Nucleus accumbens (tissue), 56 donors: ENCODE measurements around the gene HMGB3.
"Not testable (repeated sequence)": the region's sequence is repeated elsewhere in the genome, so short reads cannot be mapped to it uniquely, and the experiment has no call there.

Experiments
- DNase-seq, 56 donors: peaks; one replicate each; lab custom pipeline; 2025; lab: John Stamatoyannopoulos, UW

Gene HMGB3

DNA sequence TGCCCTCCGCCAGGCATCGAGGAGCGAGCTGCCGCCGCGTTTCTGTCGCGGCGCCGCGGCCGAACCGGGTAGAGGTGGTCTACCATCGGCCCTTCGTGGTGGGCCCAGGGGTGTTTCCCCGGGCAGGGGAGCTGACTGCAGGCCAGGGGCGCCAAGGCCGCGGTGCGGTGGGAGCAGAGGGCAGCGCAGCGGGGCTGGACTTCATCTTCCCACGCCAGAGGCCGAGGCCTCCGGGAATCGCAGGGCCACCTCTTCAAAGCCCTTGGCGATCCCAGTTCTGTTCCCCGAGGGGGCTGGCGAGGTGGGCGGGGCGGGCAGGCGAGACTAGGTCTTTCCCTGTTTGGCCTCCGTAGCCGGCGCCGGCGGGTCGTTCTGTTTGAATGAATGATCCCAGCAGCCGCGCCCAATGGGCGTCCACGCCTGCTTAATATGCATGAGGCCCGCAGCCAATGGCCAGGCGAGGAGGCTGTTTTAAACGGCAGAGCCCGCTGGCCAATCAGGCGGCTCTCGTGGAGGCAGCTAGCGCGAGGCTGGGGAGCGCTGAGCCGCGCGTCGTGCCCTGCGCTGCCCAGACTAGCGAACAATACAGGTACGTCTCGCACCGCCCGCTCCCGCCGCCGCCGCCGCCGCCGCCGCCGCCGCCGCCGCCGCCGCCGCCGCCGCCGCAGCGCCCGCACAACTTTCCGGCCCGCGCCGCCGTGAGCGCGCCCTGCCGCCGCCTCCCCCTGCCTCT, at the start of gene HMGB3:
Gene HMGB3, plus strand, starts transcription at position 548 of the 733 bp plus-strand sequence. CDS start 2,265 bp downstream, outside the sequence.
- DNase-seq, result peak in 54 of 56 donors; percentile 3 to 87 (median 54)

DNA sequence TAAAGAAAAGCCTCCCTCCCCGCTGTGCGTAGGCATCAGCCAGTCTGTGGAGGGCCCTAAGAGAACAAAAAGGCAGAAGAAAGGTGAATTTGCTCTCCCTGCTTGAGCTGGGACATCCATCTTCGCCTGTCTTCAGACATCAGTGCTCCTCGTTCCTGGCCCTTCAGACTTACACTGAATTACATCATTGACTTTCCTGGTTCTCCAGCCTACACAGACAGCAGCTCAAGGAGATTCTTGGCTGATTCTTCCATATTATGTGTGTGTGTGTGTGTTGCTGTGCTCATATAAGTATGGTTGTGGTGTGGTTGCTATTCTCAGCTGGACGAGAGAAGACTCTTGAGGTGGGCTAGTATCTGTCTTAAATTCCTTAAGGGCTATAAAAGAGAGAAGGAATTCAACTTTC, 49.2 kb upstream of the HMGB3 start:
- DNase-seq, result no peak

DNA sequence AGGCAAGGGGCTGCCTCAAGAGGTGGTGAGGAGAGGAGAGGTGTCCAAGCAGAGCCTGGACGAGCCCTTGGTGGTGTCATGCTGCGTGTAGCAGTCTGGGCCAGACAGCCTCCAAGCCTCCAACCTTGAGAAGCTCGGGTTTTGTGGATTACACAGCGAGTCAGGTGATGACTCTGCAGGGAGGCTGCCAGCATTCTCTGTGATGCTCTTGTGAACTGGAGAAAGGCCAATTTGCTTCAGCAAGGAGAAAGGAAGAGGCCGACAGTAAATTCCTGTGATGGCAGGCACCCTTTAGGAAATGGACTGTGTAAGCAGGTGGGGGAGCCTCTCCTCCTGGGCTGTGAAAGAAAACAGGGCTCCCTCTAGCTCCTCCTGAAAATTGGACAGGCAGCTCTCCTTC, 48.7 kb upstream of the HMGB3 start:
- no peak for DNase-seq

DNA sequence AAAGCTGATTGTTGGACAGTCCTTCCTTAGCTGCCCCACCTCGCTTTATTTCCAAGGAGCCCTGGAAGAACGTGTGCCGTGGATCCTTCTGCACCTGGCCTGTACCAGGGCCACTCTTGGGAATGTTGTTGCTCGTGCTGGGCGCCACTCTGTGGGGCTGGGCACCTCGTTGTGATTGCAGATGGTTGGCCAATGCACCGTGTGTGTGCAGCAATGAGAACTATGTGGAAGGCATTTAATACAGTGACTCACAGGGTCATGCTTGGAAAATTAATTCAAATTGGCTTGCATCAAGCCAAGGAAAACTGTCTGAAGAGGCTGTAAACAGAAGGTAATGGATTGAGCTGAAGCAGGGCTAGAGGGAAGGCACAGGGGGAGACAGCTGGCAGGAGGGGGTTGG, 47.7 kb upstream of the HMGB3 start:
- no peak for DNase-seq

DNA sequence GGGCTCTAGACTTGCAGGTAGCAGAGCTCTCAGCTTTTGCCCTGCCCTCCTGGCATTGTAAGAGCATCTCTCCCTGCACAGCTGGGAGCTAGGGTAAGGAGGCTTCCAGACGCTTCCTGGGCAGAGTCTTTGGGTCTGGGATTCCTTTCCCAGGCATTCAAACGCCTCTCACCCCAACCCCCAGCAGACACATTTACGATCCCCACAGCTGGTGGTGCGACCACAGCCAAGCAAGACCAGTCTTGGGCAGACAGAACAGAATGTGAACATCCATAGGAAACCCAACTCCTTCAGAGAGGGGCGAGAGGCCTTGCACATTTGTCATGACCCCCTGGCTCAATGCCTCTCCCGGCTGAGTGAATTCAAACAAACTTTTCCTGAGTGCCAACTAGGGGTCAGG, 46.6 kb upstream of the HMGB3 start:
- DNase-seq, result no peak

DNA sequence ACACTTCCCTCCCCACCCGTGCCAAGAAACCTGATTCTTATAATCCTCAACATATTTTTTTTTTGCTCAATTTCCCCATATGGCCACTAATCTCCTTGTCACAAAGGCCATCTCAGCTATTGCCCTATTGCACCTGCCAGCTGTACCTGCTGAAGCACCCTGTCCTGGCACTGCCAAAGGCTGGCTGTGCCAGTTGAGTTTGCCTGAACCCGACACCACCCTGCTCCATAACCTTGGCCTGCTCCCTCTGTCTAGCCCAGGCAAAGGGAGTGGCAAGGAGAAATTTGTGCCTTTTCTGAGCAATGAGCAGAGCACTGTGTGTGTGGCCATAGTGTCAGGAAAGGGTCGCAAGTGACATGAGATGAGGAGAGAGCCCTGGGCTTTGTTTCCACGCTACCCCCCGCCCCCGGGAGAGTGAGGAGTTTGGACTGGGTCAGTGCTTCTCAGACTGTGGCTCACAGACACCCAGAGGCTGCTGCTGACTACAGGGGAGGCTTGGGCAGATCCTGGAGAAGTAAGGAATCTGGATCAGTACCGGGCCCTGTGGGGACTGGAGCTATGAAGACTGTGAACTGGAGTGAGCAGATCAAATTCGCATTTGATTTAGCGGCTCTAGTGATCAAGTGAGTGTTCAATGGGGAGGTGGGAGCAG, 42.2 kb upstream of the HMGB3 start:
- no peak for DNase-seq

DNA sequence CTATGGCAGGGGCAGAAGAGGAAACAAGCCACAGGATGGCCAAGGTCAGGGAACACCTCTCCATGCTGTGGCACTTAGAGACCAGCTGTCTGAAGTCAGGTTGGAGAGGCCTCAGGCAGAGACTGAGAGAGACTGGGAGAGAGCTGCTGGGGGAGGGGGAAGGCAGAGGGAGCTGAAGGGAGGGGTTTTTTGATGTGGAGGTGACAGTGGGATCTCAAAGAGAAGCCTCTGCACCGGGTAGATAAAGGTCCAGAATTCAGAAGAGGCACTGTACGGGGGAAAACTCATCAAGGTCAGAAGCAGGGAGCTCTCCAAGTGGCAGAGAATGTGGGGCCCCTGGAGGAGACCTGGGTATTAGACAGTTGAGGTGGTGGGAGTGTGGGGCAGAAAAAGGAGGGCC, 41.6 kb upstream of the HMGB3 start:
- DNase-seq, result no peak

DNA sequence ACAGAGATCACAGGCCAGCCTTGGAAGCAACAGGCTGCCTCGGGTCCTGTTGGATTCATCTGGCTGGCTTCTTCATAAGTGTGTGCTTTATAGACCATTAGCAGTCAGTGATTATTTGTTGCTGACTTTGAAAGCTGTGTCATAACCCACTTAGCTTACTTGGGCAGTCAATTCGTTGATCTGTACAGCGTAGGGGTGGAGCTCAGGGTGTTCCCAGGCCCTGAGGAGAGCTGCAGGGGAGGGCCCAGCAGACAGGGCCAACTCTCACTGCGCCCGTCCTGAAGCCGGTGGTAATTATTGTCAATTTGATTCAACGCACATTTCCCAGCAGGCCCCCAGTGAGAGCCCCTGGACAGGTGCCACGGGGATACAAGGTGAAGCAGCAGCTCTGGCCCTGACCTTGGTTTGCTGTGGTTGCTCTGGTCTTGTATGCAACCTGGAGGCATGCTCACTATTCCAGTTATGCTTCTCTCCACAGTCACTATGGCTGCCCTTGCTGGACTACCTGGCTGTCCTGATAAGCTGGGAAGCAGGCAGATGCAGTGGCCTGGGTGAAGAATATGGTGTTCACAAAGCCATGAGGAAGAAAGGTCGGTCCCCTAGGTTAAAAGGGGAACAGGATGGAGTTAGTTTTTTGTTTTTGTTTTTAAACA, 40.1 kb upstream of the HMGB3 start:
- DNase-seq, result no peak

DNA sequence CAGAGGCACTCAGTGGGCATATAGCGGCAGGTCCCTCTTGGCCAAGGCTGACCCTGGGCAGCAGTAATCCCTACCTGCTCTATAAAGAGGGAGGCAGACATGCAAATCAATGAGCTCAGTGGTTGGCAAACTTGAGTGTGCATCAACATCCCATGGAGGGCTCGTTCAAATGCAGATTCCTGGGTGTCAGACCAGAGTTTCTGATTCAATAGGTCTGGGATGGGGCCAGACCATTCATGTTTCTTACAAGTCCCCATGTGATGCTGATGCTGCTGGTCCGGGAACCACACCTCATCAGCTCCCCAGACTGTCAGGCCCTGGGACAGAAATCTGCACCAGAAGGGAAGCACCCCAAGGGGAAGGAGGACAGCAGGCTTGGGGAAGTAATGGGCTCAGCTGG, 38.9 kb upstream of the HMGB3 start:
- DNase-seq, result no peak

DNA sequence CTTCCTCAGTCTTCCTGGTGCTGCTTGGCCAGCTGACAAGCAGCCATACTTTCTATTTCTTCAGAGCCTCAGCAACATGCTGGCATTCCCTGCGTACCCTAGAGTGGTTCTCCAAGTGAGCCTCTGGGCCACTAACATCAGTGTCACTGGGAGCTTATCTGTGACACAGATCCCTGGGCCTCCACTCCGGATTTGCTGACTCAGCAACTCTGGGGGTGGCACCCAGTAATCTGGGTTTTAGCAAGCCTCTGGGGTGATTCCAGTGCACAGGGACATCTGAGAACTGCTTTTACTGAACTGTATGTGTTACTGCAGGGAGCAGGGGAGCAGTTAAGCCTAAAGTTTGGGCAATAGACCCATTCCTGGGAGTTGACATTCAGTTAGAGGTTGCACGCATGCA, 28.2 kb upstream of the HMGB3 start:
- DNase-seq, result no peak

DNA sequence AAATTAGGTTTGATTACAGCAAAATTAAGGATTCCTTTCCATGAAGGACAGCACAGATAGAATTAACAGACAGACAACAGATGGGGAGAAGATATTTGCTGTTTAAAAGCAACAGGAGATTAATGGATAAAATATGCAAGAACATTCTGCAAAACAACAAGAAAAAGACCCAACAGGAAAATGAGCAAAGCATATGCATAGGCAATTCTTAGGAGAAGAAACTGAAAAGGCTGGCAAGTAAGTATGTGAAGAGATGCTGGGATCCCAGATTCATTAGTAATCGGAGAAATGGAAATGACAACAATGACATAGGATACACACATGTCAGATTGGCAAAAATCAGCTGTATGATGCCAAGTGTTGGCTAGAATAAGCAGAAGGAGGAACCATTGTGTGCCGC, 27.5 kb upstream of the HMGB3 start:
- no peak for DNase-seq

DNA sequence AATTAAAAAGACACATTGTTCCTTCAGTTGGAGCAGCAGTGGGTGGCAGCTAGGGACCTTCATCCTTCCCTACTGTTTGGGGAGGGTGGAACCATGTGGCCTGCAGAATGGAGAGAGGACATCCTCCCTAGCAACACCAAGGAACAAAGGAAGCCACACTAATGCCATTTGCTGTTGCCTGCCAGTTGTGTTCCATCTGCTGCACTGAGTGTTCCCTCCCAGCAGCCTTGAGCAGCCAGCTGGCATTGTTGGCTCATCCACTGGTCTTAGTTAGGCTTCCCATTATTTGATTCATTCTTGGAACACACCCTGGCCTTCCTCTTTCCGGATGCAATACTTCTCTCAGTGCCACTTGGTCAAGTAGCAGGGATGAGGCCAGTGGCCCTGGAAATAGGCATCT, 25.0 kb upstream of the HMGB3 start:
- peak in 13 of 56 donors; percentile 0 to 14 (median 4) for DNase-seq

DNA sequence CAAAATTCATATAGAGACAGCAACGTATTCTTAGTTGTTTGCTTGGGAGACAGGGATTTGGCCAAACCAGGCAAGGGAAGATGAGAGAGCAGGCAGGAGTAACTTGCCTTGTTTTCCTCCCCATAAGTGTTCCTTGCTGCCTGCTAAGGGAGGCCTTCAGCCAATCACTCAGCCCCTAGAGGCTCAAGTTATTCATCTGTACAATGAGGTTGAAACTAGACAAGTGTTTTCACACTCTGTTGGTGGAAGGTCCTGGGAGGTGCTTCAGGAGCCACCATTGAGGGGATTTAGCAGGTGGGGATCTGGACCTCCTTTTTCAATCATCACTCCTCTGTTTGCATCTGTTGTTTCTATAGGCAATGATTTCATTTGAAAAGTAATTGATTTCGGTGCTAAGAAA, 23.6 kb upstream of the HMGB3 start:
- no peak for DNase-seq

DNA sequence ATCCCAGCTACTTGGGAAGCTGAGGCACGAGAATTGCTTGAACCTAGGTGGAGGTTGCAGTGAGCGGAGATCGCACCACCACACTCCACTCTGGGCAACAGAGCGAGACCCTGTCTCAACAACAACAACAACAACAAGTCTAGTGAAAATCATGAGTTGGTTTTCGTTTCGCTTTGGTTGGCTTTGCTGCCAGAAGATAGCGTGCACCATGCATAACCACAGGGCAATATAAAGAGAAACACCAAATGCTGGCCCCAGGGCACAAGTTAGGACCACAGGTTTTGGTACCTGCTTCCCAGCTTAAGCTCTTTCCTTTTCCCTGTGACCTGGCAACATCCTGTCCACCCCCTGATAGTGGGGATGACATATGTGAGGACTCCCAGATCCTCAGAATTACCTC, 21.5 kb upstream of the HMGB3 start:
- DNase-seq, result no peak

DNA sequence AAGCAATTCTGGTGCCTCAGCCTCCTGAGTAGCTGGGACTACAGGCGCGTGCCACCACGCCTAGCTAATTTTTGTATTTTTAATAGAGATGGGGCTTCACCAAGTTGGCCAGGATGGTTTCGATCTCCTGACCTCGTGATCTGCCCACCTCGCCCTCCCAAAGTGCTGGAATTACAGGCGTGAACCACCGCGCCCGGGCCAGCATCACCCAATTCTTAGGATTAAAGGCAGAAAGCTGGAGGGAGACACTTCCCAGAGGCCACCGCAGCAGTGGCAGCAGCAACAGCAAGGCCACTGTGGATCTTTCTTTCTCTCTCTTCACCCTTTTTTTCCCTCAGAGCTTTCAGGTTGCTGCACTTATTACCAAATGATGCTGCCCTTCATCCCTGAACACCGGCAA, 18.7 kb upstream of the HMGB3 start:
- not testable (repeated sequence) for DNase-seq

DNA sequence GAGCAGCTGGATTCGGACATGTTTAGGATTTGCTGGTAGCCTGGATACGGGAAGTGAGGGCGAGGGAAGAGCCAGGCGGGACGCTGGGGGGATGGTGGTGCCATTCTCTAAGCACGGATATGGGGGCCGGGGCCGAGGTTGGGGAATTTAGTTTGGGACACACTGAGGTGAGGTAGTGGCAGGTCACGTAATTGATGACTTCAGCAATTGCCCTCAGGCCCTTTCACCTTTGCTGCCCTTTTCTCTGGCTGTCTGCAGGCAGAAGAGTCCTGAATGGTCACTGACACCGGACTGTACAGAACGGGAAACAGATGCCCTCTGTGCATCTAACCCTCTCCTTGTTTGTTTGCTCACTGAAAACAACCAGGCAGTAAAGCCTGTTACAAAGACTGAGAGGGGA, 16.9 kb upstream of the HMGB3 start:
- no peak for DNase-seq

DNA sequence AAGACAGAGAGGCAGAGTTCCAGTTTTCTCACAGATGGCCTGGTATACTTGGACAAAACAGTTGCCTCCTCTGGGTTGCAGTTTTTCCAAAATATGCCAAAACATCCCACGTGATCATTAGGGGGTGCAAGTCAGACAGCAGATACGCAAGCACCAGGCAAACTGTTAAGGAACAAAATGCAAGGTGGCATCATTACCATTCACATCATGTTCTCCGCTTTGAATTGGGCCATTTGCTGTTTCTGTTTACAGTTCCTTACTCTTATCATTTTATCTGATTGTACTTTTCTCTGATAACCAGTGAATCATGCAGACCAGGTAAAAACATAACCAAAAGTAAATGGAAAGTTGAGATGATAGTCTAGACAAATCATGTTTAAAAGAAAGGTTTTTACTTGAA, 16.4 kb upstream of the HMGB3 start:
- no peak for DNase-seq

DNA sequence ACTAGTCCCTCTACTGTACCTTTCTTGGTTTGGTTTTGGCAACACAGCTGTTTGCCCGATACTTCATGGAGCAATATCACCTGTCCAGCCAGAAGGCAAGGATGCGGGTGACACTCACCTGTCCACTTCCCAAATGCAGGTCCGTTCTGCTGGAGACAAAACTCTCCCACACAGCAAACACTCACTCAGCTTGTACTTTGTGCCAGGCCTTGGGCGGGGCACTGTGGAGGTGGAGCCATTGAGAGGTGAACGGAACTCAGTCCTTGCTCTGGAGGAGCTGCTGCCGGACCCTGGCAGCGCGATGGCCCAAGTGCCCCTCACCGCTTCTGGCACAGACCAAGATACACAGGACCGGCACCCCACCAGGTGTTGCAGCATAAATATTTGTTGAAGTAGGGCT, 15.3 kb upstream of the HMGB3 start:
- no peak for DNase-seq

DNA sequence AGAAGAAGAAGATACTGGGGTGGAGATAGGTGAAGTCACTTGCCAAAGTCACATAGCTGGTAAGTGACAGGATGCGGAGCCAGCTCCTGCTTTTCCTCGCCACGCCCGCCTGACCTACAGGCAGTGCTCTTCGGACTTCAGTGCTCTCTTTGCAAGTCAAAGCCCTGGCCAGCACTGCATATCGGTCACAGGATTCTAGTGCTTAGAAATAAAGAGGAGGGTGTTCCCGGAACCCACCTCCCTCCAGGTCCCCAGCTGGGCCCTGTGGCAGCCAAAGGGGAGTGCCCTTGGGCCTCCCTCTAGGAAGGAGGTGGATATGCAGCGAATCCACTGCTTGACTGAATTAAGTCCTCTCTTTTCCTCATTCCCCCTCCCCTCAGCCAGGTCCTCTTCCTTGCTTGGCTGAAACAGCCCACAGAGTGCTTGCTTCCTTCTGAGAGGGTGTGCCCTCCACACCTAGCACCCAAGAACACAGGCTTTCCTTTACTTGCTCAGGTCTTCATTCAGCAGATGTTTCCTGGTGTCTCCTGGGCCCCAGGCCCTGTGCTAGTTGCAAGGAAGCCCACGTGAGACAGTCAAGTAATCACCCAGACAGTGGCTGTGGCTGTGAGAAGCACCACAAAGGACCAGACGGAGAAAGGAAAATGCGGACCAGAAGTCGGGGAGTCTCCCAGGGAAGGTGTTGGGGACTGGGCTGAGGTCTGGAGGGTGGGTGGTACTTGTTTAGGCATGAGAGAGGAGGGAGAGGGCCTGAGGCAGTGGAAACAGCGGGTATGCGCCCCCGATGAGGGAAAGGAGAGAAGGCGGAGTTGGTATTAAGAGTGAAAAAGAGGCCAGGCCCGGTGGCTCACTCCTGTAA, 14.0 kb upstream of the HMGB3 start:
- no peak for DNase-seq

DNA sequence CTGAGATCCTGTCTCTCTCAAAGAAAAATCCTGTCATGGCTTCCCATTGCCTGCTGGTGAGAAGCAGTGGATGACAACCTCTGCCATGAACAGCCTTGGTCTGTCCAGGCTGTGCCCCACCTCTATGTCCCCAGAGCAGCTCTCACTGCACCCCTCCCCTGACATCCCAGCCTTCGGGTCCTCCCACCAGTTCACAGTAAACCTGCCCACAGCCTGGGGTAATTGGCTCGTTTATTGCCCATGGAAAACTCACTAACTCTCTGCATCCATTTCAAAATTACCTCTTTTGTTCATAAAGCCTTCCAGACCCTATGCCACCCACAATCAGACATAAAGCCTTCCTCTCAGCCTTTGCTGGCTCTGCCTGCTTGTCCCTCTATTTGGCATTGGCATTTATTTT, 10.7 kb upstream of the HMGB3 start:
- no peak for DNase-seq
